ENCODE results near the gene EGF.

- TF ChIP-seq YY1 (IDR thresholded peaks at IDR 0.05; ENCODE audit: insufficient read depth, insufficient read length) (no peak), ZNF274 (IDR thresholded peaks at IDR 0.05; ENCODE audit: low read depth, low read length) (no peak), SUZ12 (IDR thresholded peaks at IDR 0.05; ENCODE audit: extremely low read depth, insufficient read depth, insufficient read length) (no peak)
These were observed 35.3 kb upstream of the EGF start for GRCh38 chr4:109877400-109877799.
